Osteocyte (in vitro differentiated cells): Measurements from ENCODE around the gene SLC5A9. TPM values are rescaled to one million over a fixed set of nuclear protein-coding genes. Genes with fewer than 3 reads are reported as not detected.

Source experiments
- DNase-seq: peaks from one replicate; pipeline ENCODE4 v3.0.0; 2021; ENCODE audit warnings: mixed read lengths; ENCODE audit not compliant: unreplicated experiment; ENCODE audit errors: extremely low spot score
- H3K27ac Mint-ChIP-seq: one replicate; pipeline ENCODE4 v1.8.0; 2021; ENCODE audit warnings: mild to moderate bottlenecking, mixed read lengths; ENCODE audit not compliant: unreplicated experiment
- H3K27me3 Mint-ChIP-seq: one replicate; pipeline ENCODE4 v1.8.0; 2021; ENCODE audit warnings: mixed read lengths; ENCODE audit not compliant: unreplicated experiment
- H3K36me3 Mint-ChIP-seq: one replicate; pipeline ENCODE4 v1.8.0; 2021; ENCODE audit warnings: mixed read lengths; ENCODE audit not compliant: unreplicated experiment
- H3K4me1 Mint-ChIP-seq: one replicate; pipeline ENCODE4 v1.8.0; 2021; ENCODE audit warnings: mixed read lengths; ENCODE audit not compliant: unreplicated experiment
- H3K4me3 Mint-ChIP-seq: one replicate; pipeline ENCODE4 v1.8.0; 2021; ENCODE audit warnings: mild to moderate bottlenecking, moderate library complexity, mixed read lengths; ENCODE audit not compliant: unreplicated experiment
- H3K9me3 Mint-ChIP-seq: one replicate; pipeline ENCODE4 v1.8.0; 2021; ENCODE audit warnings: mixed read lengths; ENCODE audit not compliant: unreplicated experiment
- long read RNA-seq: library from polyadenylated mRNA; unstranded; transcript quantifications from one replicate; pipeline ENCODE4 v2.0.0, GENCODE V29; 2021
- total RNA-seq: library from RNA; stranded (reverse); gene quantifications from 2 replicates; pipeline ENCODE4 v1.2.1, GENCODE V29; 2021
- TF ChIP-seq, protein P1 (sequence below): fragments of 200-600 bp; sonication (generic); IDR thresholded peaks from 2 replicates; pipeline ENCODE4 v1.5.0; 2021; ENCODE audit warnings: antibody characterized with exemption, mild to moderate bottlenecking, moderate library complexity

The SLC5A9 gene
- total RNA-seq: not detected in 2 replicates
- long read RNA-seq: 0 reads

DNA sequence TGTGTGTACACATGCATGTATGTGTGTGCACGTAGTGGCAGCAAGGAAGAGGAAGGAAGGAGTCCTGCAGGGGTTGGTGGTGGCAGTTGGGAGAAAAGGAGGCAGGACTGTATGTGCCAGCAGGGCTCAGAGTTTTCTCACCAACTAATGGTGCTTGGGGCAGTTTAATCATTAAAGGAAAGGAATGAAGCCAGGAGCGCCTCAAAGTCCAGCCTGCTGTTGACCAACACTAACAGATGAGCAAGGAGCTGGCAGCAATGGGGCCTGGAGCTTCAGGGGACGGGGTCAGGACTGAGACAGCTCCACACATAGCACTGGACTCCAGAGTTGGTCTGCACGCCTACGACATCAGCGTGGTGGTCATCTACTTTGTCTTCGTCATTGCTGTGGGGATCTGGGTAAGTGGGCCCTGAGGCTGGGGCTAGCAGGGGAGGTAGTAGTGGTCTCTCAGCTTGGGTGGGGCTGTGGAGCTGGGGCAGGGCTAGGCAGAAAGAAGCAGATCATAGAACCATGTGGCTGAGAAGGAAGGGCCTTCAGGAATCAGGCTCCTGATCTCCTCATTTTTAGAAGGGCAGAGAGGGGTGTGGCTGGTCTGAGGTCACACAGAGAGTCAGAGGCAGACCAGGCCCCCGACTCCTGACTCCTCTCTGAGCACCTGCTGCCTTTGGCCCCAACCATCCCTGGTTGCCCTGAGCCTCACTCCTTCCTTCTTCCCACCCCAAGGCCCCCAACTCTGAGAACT is at the start of gene SLC5A9:
SLC5A9 (plus strand) TSS at position 216 of the 742 bp plus-strand sequence; CDS start at position 237, 21 bp downstream.
- Mint-ChIP-seq H3K4me3 (no peak within 1 kb of the TSS), H3K36me3 (no peaks in the 10 kb centered on the region)

DNA sequence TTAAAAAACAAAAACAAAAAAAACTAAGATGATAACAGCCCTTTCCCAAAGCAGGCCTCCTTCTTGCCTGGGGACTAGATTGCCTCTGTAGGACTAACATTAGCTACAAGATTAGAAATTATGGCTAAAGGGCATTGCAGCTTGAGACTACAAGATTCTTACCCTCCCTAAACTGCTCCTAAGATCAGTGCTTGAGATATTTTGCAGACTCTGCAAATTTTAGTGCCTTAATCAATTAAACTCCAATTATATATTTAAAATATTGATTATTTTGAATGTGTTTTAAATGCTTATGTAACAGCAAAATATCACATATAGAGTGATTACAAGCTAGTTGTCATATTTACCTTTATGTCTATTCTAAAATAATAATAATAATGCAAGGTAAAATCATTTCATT is 47.4 kb upstream of the SLC5A9 start:
- no peak overlapping the region for H3K27ac Mint-ChIP-seq
- TF ChIP-seq, protein P1, sequence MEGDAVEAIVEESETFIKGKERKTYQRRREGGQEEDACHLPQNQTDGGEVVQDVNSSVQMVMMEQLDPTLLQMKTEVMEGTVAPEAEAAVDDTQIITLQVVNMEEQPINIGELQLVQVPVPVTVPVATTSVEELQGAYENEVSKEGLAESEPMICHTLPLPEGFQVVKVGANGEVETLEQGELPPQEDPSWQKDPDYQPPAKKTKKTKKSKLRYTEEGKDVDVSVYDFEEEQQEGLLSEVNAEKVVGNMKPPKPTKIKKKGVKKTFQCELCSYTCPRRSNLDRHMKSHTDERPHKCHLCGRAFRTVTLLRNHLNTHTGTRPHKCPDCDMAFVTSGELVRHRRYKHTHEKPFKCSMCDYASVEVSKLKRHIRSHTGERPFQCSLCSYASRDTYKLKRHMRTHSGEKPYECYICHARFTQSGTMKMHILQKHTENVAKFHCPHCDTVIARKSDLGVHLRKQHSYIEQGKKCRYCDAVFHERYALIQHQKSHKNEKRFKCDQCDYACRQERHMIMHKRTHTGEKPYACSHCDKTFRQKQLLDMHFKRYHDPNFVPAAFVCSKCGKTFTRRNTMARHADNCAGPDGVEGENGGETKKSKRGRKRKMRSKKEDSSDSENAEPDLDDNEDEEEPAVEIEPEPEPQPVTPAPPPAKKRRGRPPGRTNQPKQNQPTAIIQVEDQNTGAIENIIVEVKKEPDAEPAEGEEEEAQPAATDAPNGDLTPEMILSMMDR: no peak
- no peak overlapping the region for H3K4me3 Mint-ChIP-seq
- DNase-seq: no peak
- H3K9me3 Mint-ChIP-seq: peaks cover 6% of the 10 kb centered on the region
- no peaks in the 10 kb centered on the region for H3K4me1 Mint-ChIP-seq
- H3K36me3 Mint-ChIP-seq: no peaks in the 10 kb centered on the region
- H3K27me3 Mint-ChIP-seq: peaks cover 2% of the 10 kb centered on the region

More for the DNA sequence above, at the start of gene SLC5A9:
- TF ChIP-seq, protein P1: no peak
- no peaks in the 10 kb centered on the region for H3K9me3 Mint-ChIP-seq
- DNase-seq: no peak
- H3K27ac Mint-ChIP-seq: no peak within 1 kb of the TSS
- no peaks in the 10 kb centered on the region for H3K27me3 Mint-ChIP-seq
- no peaks in the 10 kb centered on the region for H3K4me1 Mint-ChIP-seq

DNA sequence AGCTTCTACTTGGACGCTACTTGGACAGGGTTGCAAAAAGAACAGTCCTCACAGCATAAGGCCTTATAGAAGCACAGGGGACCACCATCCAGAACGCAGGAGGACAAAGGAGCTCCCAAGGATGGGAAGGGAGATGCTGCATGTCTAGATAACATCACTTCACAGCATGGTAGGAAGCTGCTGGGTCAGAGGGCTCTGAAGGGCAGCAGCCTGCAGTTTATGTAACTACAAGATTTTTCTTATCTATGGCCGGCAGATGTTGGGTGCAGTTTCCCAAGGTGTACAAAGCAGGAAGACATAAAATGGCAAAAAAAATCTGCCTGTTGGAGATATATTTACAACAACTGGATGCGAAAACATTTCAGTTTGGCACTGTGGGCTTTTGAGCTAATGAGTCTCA is 45.3 kb upstream of the SLC5A9 start:
- Mint-ChIP-seq H3K27me3 (peaks cover 2% of the 10 kb centered on the region), H3K36me3 (no peaks in the 10 kb centered on the region), H3K9me3 (no peaks in the 10 kb centered on the region), H3K4me3 (no peak overlapping the region), H3K27ac (no peak overlapping the region), H3K4me1 (no peaks in the 10 kb centered on the region)
- TF ChIP-seq, protein P1: no peak
- DNase-seq: no peak

DNA sequence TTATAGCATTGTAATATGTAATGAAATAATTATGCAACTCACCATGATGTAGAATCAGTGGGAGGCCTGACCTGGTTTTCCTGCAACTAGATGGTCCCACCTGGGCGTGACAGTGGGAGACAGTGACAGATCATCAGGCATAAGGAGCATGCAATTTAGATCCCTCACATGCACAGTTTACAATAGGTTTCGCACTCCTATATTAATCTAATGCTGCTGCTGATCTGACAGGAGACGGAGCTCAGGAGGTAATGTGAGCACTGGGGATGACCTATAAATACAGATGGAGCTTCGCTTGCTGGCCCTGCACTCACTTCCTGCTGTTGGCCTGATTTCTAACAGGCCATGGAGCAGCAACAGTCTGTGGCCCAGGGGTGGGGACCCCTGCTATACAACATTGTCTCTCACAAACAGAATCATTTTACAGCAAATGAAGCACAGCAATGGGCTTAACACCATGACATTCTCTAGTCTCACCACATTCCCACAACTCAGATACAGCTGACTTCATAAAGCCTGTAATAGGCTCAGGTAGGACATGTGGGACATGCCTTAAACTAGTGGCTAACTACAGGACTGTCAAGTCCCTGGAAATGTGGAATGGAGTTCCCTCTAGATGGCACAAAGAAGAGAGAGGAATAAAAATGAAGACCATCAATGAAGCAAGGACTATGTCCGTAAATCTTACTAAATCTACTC is 40.7 kb upstream of the SLC5A9 start:
- no peaks in the 10 kb centered on the region for H3K4me1 Mint-ChIP-seq
- TF ChIP-seq, protein P1: no peak
- peaks cover 3% of the 10 kb centered on the region for H3K9me3 Mint-ChIP-seq
- peaks cover 2% of the 10 kb centered on the region for H3K27me3 Mint-ChIP-seq
- no peak overlapping the region for H3K4me3 Mint-ChIP-seq
- no peaks in the 10 kb centered on the region for H3K36me3 Mint-ChIP-seq
- DNase-seq: no peak
- H3K27ac Mint-ChIP-seq: no peak overlapping the region

DNA sequence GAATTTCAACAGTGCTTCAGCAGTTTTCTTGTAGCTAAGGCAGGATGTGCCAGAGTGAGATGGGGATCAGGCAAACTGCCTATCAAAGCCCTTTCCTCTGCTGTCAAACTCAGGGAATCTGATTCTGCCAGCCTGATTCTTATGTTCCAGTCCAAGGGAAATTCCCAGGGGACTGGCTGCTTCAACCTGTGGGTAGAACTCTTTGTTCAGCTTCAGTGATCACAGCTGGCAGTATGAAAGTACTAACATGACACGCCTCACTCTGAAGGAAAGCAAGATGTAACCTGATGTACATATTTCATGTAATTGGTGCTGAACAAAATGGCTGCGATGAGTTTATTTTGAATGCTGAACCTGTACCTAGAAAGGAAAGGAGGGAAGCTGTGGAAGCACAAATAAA is 40.1 kb upstream of the SLC5A9 start:
- Mint-ChIP-seq H3K36me3 (no peaks in the 10 kb centered on the region), H3K9me3 (peaks cover 7% of the 10 kb centered on the region), H3K4me3 (no peak overlapping the region), H3K4me1 (no peaks in the 10 kb centered on the region), H3K27ac (no peak overlapping the region), H3K27me3 (peaks cover 2% of the 10 kb centered on the region)
- no peak for DNase-seq
- TF ChIP-seq, protein P1: no peak
